Activated CD4-positive, alpha-beta T cell treated with anti-CD3 and anti-CD28 coated beads for 1 hour (primary cell): ENCODE results near the gene GGTA1.
"Not testable (repeated sequence)": the region's sequence is repeated elsewhere in the genome, so short reads cannot be mapped to it uniquely, and the experiment has no call there.

ENCODE experiments used
- DNase-seq: peaks from one replicate; pipeline ENCODE4 v3.0.0-alpha.2; 2020

Gene GGTA1

DNA sequence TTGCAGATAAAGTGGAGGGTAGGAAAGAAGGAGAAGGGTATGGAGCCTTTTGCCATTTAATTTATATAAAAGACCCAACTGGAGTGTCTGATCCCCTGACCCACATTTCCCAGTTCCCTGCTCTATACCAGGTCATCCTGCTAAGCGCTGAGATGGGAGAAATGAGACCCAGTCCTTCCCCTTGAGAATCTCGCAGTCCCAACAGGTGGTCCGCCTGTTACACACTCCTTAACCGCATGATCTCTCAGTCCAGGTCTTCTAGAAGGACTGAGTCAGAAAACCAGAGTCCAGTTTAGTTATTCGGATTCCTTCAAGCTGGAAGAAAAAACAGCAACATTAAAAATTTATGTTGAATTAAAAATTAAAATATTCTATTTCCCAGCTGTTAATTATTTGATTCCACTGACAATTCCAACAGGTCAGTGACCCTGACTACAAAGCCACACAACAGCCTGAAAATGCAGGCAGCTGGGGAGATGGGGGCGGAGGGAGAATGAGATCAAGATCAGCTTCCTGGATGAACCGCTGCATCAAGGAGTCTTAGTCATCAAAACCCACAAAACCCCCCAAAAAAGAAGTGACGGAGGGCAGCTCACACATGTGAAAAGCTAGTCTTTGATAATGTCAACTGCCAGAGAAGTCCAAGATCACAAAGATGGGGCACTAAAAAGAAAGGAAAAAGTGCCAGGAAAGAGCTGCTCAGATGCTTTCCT, 44.0 kb downstream of the GGTA1 start:
- DNase-seq, result no peak

DNA sequence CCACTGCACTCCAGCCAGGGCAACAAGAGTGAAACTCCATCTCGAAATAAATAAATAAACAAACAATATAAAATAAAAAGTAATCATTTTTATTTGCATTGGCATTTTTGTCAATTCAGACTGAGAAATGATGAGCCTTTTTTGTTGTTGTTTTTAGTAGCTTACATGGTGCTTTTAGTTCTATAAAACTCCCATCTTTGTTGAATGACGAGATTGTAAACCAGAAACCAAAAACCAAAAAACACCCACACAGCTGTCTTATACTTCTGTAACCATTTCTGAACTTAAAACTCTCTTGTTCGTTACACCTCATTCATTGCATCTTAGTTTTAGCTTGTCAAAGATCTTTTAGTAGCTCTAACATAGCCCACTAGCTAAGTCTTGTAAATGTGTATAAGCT, 44.7 kb downstream of the GGTA1 start:
- DNase-seq, result no peak

DNA sequence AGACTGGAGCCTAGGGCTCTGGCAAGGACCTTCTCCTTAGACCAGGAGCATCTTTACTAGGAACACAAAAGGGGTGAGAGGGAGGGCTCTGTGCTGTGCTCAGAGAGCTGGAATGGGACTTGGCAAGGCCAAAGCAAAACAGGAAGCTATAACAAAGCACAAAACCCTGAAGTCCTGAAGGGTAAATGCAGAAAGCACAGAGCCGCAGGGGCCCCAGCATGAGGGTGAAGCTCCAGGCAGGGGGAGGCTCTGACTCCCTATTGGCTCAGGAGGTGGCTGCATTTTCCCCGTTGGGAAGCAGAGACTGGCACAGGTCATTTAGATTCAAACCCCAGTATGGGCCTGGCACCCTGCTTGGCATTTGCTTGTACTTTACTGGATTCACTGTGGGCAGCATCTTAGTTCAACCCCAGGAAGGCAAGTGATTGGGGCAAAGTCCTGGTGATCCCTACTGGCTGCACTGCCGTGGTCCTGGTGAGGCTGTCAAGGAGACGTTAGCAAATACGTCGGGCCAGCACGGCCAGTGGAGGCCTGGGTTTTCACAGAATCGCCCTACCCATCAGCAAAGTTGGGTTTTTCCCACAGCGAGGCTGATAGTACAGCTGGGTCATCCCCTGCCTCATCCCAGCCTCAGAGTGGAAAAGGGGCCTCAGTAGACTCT, 46.3 kb downstream of the GGTA1 start:
- DNase-seq, result no peak

DNA sequence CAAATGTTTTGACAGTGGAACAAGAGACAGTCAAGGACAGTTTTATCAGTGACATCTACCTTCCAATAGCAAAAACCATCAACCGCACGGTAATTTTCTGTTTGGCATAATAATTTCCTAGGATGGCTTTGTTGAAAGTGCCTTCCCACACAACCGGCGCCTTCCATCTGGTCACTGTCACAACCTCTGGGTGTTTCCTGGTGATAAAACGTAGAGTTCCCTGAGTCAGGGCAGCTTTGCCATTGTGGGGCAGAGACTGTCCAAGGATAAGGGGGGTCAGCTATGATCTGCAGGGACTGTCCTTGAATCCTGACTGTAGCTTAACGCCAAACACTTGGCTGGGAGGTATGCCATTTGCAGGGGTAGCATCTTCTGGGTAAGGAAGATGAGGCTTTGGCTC, 47.6 kb downstream of the GGTA1 start:
- no peak for DNase-seq

DNA sequence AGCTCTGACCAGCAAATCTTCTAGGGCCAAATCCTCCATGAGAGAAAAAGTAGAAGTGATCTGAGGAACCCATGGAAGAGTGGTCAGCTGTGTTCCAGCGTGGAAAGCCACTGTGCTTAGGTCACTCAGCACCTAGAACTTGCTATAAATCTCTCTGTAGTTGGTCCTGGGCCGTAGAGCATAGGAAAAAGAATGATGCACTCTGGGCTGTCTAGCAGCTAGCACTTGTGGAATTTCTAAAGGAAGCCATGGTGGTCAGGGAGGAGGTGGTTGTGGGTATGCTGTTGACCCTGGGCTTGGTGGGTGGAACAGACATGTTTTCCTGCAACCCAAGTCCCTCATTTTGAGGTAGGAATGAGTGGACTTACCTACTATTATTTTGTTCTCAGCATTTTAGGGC, 48.1 kb downstream of the GGTA1 start:
- DNase-seq, result no peak

DNA sequence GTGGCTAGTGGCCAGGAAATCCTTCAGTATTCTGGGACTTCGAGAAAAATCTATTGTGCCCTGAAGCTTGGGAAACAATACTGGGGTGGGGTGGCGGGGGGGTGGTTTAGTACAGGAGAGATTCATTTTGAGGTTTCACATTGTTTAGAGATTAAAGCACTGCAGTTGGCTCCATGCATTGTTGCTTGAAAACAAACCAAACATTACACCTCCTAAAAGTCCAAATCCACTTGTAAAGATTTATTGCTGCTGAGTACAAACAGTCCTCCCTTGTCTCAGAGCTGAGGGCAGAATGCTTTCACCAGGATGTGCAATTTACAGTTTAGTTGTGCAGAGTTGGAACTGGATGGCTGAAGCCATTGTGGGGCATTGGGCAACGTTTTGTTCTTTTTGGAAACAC, 49.4 kb downstream of the GGTA1 start:
- DNase-seq, result no peak

DNA sequence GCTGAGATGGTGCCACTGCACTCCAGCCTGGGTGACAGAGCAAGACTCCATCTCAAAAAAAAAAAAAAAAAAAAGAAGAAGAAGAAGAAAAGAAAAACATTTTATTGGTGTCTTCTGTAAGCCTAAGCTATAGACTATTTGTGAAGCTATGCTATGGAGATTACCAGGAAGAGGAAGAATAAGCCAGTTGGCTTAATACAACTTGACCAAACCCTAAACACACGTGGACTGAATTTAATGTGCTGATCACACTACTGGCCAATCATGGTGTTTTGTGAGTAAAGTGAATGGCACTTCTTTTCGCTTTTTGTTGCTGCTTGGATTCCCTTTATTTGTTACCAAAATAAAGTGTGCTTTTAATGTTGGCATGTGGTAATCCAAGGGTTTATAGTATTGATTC, 49.9 kb downstream of the GGTA1 start:
- no peak for DNase-seq

DNA sequence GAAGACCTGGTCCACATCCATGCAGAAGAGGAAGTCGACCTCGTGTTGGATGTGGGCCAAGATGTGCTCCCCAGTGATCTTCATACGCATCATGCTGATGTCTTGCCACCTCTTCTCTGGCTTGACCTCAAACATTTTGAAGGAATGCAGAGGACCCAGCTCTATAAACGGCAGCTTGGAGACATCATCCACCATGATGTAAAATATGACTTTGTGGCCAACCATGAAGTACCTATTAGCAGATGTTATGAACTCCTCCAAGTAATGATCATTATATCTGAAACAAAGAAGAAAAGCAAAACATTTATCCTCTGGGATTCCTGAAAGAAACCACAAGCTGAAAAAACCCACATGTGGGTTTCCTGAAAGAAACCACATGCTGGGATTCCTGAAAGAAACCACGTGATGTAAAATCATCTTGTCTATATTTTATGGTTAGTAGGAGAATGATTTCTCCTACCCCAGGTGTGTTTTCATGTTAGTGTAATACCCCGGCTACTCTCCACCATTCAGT, 52.3 kb downstream of the GGTA1 start:
- no peak for DNase-seq

DNA sequence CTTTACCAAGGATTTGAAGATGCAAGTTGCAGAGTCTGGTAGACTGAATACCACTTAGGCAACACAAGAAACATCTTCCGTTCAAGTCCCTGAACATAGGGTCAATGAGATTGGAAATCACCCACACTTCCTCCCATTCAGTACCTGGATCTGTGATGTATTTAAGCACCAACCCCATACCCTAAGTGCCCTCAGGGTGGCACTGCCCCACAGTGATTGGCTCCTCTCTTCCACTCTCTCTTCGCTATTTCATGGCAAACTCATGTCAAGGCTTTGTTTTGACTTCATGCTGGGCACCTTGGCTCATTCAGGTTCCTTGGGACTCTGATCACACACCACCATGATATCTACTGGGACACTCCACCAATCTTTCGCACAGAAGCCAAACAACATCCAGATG, 53.7 kb downstream of the GGTA1 start:
- no peak for DNase-seq

DNA sequence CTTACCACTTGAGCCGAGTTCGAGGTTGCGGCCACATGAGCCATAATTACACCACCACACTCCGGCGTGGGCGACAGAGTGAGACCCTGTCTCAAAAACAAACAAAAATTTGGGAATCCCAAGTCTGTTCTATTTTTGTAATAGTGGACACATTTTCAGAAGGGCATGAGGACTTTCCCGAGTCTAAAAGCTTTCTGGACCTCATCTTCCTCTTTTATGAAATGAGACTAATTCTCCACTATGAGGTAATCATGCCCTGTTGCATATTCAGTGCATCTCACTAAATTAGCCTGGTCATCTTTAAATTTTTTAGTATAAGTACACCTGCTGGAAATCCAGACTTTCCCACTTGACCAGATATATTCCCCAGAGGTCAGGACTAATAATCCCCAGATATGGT, 55.7 kb downstream of the GGTA1 start:
- no peak for DNase-seq

DNA sequence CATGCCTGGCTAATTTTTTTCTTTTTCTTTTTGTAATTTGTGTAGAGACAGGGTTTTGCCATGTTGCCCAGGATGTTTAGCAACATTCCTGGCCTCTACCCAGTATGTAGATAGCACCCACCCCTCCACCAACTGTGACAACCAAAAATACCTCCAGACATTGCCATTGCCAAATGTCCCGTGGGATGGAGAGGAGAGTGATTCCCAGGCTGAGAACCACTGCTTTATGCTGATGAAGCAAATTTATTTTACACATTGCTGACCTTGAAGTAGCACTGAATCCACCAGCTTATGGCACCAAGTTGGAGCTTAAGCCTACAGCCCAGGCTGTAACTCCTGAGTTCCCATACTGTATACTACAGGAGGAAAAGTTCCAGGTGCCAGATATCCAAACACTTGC, 58.5 kb downstream of the GGTA1 start:
- no peak for DNase-seq

DNA sequence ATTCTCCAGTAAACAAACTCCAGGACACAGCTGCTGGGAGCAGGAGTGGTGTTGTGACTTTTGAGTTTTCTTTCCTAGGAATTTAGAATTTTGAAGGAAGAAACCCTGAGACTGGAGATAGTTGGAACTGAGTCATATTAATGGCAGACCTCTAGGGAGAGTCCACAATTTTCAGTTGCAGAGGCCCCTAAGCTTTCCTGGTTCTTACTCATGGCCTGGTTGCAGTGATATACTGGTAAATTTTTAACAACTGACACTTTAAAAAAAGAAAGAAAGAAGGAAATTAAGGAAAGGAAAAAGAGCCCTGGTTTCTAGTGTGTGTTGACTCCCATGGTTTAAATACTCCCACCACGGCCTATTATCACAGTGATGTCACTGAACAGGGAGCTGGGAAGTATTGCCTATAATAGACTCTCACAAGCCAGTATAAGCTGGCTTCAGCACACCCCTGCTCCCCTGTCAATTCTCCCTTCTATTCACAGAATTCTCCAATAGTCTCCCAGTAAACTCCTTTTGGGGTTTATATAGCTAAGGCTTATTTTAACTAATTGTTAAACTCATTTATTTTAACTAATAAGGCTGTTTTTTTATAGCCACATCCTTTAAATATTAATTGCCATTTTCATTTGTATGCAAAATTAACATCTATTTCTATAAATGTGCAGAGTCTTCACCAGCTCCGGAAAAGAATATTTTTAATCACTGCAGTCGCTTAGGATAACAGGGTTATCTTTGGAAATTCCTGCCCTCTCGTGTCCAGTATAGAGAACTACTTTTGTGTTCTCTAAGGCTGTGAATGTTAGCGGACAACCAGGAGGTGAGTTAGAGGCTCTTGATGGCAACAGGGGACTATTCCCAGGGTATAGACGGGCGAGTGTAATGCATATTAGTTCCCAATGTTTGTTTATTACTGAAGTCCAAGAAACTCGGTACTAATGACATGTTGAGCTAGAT, 59.7 kb downstream of the GGTA1 start:
- no peak for DNase-seq

DNA sequence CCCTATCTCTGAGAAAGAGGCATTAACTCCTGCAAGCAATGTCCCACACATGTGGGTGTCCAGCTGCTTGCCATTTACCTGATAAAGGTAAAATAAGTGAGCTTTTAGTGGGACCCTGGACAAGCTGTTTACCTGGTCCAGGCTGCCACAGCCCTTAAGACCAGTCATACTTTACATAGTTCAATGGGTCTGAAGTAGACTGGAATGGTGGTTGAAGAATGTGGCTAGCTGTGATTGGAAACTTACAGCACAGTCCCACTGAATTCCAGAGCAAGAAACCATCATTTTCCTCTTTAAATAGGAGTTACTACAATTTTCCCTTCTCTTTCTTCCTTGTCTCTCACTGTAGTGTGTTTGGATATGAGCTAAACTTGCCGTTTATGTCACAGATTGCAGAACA, 60.6 kb downstream of the GGTA1 start:
- DNase-seq, result no peak

DNA sequence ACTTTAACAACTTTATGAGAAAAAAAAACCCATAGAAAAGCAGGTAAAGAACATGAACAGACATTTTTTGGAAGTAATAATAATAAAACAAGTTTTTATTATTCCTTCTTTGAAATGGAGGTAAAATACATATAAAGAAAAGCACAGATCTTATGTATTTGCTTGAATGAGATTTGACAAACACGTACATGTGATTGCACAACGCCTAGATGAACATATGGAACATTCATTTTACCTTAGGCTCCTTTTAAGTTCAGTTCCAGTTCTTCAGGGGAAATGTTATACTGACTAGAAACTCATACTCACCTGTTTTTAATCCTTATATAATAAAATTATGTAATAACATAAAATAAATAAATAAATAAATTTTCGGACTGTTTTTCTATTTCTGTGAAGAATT, 61.8 kb downstream of the GGTA1 start:
- no peak for DNase-seq

DNA sequence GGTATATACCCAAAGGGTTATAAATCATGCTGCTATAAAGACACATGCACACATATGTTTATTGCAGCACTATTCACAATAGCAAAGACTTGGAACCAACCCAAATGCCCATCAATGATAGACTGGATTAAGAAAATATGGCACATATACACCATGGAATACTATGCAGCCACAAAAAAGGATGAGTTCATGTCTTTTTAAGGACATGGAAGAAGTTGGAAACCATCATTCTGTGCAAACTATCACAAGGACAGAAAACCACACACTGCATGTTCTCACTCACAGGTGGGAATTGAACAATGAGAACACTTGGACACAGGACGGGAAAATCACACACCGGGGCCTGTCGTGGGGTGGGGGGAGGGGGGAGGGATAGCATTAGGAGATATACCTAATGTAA, 62.6 kb downstream of the GGTA1 start:
- not testable (repeated sequence) for DNase-seq

DNA sequence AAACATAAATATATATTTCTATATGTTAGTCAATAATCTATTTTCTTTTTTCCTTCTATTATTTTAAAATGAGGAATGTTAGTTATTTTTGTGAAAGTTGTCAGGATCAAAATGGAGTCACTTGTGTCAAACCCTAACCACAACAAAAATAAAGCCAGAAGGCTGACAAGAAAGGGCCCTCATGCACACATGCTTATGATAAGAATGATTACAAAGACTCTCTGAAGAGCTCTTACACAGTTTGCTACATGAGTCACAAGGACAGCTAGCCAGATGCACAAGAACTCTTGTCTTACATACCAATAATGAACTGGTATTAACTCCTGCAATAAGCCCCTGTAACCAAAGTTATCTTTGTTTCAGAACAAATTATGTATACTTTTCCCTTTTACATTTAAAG, 64.7 kb downstream of the GGTA1 start:
- DNase-seq, result no peak

DNA sequence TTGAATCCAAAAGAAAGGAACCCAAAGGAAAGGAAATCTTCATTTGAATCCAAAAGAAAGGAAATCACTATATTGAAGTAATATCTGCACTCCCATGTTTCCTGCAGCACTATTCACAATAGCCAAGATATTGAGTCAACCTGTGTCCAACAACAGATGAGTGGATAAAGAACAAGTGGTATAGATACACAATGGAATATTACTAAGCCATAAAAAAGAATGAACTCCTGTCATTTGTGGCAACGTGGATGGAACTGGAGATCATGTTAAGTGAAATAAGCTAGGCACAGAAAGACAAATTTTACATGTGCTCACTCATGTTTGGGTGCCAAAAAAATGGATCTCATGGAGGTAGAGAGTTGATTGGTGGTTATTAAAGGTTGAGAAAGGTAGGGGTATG, 71.7 kb downstream of the GGTA1 start:
- DNase-seq, result no peak

DNA sequence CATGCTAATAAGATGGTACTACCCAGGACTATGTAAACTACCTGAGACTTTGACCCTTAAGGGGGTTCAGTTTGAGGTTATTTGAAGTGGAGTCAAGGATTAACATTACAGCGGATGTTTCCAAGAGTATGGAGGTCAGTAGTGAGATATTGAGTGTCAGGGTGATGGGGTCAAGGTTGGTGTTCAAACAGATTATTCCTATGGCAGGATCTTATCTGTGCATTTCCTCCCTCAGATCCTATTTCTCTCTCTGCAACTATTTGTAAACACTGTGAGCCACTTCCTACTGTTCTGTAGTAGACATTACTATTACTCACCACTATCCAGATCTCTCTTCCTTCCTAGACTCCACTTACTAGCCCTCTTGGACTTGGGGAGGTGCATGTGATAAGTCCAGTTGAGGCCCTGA, 75.6 kb downstream of the GGTA1 start:
- DNase-seq, result no peak

DNA sequence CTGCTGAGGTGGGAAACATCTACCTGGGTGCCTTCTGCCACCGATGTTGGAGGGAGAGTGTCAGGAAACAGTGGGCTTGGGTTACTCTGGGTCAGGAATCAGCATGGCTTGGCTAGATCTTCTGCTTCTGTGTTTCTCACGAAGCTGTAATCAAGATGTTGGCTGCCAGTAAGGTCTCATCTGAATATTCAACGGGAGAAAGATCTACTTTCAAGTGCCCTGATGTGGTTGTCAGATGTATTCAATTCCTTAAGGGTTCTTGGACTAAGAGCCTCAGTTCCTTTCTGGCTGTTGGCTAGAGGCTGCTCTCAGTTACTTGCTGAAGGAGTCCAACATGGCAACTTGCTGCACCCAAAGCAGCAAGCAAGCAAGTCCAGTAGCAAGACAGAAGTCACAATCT, 87.7 kb downstream of the GGTA1 start:
- DNase-seq, result no peak

DNA sequence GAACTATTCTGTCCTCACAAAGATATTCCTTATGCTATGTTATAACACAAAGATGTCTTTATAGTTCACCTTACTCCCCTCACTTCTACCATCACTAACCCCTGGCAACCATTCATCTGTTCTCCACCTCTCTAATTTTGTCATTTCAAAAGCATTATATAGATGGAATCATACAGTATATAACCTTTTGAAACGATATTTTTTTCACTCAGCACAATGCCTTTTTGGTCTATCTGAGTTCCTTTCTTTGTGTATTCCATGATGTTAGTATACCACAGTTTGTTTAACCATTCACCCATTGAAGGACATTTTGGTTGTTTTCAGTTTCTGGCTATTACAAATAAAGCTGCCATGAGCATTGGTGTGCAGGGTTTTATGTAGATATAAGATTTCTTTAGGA, 93.7 kb downstream of the GGTA1 start:
- DNase-seq, result no peak
